Stimulated activated CD4-positive, alpha-beta T cell treated with anti-CD3 and anti-CD28 coated beads, TNF-alpha, amount 100 ng/mL, for 24 hours (primary cell): ENCODE results near the gene HEXIM1.

ENCODE experiments used
- DNase-seq, 3 experiments: peaks; one replicate each; pipeline ENCODE4 v3.0.0-alpha.2; 2020; ENCODE audit warnings: low read depth in 3 of 3

The HEXIM1 gene

DNA sequence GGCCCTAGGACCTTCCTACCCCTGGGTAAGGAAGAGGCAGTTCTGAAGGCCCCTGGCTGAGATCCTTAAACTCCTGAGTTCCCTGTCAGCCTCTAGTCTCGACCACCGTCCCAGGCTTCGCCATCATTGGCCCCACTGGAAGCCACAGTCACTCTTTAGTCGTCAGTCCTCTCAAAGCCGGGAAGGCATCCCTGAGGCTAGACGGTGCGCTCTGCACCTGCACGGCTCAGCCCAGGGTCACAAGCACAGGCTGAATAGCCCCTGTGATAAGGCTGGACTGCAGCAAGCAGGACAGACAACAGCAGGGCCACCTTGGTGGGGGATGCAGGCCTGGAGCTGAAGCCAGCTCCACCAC lies 3.3 kb upstream of the HEXIM1 start:
- DNase-seq = no peak

DNA sequence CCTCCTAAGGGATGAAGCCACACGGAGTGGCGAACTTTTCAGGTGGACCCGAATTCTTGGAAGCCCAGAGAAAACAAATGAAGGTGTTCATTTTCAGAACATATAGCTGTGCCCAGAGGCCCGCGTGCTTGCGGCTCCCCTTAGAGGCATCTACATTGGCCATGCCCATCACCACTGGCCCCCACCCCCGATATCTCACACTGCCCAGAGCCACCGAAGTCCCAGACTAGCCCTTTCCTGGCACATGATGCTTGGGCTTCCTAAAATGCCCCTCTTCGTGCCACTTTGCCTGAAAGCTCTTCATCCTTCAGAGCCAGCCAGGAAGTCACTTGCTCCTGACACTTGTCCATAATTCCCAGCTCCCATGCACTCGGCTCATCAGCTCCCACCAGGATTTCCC lies 2.1 kb upstream of the HEXIM1 start:
- no peak for DNase-seq

DNA sequence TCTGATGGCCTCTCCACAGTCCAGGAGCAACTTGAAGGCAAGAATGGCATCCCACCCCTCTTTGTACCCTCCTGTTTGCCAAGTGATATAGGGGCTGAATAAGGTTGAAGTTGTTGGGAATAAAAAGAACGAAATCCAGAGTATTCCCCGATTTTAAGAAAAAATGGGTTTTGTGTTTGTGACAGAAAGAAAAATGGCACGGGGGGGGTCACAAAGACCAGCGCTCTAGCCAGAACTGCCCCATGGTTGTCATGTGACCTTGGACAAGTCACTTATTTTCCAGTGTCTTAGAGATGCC lies 1.7 kb upstream of the HEXIM1 start:
- DNase-seq = no peak

DNA sequence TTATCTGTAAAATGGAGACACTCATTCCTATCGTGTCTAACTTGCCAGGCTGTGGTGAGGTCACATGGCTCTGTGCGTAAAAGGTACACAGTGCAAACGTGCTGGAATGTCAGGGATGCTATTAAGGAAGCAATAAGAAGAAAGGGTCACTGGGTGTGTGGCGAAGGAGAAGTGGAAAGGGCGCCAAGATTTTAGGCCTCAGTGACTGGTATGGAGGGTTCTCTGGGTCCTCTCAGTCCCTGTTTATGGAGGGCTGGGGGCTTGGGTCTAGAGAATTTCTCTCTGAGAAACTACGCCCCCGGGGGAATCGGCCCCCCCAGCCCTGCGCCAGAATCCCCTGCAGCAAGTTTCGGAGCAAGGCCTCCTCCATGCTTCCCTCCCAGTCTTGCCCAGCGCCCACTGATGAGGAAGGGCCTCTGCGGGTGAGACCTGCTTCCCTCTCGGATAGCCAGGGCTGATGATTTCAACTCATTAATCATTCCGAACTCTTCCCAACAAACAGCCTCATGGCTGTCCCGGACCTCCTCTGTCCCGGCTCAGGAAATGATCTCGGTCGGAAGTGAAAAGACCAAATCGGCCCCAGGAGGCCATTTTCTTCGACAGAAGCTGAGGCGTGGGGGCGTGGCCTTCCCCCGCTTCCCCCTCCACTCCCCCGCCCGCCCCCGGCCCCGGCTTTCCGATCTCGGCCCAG lies 1.2 kb upstream of the HEXIM1 start:
- no peak for DNase-seq

DNA sequence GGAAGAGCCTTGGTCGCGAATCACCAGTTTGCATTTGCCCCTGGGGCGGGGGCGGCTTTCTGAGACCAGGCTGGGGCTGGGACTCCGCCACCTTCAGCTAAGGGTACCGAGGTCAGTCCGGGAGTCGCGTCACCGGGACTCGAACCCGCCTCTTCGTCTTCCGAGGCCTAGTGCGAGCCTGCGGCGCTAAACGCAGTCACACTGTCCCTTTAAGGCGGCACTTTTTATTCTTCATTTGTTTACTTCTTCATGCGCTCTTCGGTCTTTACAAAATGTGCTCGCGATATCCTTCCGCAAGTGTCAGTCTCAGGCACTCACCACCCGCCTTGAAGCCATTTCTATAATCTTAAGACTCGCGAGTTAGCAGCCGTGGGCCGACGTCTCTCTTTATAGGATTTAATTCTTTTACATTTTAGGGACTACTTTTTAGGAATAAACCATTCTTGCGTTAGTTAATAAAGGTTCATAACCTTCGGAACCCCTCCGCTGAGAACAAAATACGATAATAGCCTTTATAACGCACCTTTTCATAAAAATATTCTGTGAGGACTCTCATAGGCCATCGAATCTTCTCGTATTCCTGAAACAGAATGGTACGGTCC lies 593 bp upstream of the HEXIM1 start:
- DNase-seq = peak; percentile 59 to 79 (median 65)

DNA sequence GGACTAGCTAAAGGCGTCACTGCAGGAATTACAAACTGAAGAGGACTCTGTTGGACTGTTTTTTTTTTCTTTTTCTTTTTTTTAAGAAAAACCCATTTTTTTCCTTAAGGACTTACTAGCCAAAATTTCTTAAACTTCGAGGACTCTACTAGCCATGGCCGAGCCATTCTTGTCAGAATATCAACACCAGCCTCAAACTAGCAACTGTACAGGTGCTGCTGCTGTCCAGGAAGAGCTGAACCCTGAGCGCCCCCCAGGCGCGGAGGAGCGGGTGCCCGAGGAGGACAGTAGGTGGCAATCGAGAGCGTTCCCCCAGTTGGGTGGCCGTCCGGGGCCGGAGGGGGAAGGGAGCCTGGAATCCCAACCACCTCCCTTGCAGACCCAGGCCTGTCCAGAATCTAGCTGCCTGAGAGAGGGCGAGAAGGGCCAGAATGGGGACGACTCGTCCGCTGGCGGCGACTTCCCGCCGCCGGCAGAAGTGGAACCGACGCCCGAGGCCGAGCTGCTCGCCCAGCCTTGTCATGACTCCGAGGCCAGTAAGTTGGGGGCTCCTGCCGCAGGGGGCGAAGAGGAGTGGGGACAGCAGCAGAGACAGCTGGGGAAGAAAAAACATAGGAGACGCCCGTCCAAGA lies 878 bp downstream of the HEXIM1 start:
- DNase-seq = peak in 2 of 3 experiments; percentile 55 to 72

DNA sequence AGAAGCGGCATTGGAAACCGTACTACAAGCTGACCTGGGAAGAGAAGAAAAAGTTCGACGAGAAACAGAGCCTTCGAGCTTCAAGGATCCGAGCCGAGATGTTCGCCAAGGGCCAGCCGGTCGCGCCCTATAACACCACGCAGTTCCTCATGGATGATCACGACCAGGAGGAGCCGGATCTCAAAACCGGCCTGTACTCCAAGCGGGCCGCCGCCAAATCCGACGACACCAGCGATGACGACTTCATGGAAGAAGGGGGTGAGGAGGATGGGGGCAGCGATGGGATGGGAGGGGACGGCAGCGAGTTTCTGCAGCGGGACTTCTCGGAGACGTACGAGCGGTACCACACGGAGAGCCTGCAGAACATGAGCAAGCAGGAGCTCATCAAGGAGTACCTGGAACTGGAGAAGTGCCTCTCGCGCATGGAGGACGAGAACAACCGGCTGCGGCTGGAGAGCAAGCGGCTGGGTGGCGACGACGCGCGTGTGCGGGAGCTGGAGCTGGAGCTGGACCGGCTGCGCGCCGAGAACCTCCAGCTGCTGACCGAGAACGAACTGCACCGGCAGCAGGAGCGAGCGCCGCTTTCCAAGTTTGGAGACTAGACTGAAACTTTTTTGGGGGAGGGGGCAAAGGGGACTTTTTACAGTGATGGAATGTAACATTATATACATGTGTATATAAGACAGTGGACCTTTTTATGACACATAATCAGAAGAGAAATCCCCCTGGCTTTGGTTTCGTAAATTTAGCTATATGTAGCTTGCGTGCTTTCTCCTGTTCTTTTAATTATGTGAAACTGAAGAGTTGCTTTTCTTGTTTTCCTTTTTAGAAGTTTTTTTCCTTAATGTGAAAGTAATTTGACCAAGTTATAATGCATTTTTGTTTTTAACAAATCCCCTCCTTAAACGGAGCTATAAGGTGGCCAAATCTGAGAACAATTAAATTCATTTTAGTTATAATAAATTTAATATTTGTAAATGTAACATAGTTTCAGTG lies 1.7 kb downstream of the HEXIM1 start:
- DNase-seq = peak in 2 of 3 experiments; percentile 25 to 44

DNA sequence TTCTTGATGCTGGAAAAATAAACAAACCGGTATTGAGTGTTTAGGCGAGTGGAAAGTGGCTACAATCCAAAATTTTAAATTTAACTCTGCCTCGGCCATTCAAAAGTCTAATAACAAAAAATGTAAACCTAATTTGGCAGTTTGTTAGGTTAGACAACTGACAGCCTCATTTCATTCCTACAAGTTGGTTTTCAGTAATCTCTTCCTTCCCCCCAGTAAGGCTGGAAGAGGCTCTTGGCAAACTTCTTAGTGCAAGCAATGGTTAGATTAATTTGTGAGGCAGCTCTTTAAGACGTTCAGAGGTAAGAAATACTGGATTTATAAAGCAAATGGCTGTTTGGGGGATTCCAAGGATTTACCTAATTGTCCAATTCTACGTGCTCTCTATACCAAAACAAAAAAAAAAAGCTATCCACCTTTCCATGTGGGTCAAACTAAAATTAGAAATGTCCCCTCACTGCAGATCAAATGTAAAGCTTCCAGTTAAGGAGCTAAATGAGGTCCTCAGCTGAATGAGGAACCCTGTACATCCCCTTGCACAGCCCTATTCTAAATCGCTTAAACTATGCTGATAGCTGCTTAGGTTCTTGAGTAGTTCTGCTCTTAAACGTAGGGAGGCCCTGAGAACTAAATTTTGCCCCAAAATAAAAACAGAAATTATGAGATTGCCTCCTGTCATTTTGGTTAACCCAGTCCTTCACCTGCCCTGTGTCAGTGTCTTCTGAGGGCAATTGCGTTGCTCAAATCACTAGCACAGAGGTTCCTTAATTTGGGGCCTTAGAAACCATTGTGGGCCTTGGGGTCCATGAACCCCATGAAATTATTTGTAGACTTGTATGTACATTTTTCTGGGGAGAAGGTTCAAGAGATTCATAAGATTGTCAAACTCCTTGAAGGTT lies 2.9 kb downstream of the HEXIM1 start:
- no peak for DNase-seq

DNA sequence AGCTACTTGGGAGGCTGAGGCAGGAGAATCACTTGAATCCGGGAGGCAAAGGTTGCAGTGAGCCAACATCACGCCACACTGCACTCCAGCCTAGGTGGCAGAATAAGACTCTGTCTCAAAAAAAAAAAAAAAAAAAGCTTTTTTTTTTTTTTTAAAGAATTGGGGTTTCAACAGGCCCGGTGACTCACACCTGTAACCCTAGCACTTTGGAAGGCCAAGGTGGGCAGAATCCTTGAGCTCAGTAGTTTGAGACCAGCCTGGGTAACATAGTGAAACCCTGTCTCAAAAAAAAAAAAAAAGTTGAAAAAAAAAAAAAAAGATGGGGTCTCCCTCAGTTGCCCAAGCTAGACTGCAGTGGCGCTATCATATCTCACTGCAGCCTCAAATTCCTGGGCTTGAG lies 6.8 kb downstream of the HEXIM1 start:
- no peak for DNase-seq

DNA sequence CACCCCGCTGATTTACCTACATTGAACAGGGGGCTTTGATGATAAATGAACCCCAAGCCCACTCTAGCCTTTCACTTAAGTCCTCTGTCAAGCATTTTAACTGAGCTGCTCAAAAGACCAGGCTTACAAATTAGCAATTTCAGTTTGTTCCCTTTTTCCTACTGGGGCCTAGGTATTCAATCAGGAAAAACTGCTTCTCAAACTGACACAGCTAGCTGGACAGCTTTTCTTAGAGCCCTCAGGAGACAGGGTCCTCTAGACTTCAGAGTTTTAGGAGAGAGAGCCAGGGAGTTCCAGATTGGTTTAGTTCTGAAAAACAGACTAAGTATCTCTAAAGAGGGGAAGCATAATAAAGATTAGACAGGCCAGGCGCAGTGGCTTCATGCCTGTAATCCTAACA lies 7.2 kb downstream of the HEXIM1 start:
- DNase-seq = no peak

DNA sequence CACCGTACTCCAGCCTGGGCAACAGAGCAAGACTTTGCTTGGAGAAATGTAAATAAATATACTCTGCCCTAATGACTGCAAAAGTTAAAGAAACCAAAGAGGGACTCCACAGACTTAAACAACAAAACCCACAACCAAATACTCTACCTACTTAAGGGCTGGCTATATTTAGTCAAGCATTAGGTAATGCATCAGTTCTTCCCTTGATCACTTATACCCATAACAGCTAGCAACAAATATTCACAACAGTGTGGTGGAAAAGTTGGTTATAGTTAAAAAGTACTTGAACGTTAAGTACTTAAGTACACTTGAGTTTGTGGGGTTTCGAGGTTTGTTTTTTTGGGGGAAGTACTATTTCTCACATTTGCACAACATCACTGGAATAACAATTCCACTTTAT lies 8.0 kb downstream of the HEXIM1 start:
- no peak for DNase-seq

DNA sequence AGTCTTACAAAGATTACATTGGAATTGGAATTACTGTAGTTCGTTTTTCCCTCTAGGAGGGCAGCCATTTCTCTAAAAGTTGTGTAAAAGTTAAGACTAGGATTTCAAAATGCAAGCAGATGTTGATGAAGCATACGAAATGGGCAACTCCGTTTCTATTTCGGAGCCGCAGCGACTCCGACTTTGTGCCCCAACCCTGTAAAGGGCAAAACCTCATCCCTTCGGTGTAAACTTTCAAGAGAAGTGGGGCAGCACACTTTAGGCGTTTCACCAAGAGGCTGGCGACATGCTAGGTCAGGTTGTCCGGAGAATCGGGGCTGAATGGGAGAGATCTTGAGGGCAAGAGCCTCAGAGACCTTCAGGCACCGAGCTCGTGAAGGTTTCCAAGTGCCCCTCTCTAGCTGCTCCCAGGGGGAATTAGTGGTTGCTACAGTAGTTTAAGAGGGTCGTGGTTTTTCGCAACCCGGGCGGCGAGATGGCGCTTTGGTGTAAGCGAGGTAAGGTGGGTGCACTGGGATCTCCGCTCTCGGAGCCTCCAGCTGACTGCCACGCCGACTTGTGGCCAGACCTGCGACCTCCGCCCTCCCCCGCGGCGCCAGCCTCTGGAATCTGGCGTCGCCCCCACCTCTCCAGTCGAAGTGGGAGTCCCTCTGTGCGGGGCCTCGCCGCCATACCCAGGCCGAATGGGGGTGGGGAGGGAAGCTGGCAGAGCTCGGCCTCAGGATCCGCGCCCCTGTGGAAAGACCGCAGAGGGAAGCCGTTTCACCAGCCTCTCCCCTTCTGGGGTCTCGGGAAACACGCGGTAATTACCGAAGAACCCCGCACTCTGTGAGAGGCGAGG lies 12.4 kb downstream of the HEXIM1 start:
- peak in 2 of 3 experiments; percentile 44 to 45 for DNase-seq

DNA sequence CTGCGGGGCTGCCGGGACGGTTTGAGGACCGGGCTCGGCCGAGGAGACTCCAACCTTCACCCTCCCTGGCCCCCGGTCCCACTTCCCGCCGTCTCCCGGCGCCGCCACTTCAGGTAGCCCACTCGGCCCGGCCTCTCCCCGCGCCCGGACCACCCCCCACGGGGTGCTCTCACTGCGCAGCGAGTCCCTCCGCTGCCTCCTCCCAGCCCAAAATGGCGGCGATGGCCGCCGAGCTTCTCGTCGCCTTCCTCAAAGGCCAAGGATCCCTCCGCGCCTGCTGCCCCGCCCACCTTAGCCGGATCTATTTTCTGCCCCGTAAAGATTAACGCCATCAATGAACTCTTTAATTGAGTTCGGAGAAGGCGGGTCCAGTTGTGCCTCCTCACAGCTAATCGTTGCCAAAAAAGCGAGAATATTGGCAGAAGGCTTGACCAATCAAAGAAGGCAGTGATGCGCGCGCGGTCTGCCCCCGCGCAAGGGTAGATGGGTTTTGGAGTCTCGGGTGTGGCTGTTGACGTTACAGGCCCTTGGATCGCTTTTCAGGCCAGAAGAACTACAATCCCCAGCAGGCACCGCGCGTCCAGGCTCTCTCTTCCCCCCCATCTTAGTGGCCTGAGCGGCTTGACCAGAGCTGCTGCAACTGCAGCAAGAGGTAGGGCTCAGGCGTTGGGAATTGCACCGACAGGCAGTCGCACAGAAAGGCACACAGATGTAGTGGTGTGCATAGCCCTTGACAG lies 13.2 kb downstream of the HEXIM1 start, which contains the start of gene HEXIM2:
Gene HEXIM2 (plus strand): TSS at position 588 of the 737 bp plus-strand sequence. CDS start 919 bp downstream, outside the sequence.
- peak; percentile 94 to 99 (median 98) for DNase-seq

DNA sequence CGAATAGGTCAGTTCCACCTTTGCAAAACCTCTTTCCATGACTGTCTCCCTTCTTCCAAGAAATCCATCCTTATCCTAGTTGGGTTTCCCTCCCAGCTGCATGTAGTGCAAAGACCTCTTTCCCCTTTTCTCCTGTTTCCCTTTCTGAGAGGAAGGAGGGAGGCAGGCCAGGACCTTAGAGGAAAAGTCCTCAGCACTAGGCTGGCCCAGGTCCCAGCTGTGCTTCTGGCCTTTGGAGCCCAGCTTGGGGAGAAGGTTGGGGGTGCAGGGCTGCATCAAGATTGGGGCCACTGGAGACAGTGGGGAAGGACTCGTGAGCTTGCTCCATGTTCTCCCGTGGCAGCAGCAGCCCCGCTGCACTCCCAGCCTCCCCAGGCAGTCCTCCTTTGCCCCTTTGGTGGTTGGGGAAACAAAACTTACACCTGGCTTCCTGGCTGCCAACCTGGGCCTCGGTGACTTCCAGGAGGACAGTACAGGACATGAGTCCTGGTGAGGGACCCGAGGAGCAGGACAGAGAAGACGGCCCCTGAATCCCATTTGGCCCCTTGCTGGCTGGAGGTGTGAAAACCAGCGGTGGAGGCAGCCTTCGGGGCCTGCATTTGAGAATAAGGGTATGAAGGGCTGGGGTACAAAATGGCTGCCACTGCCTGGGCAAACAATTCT lies 13.9 kb downstream of the HEXIM1 start:
- no peak for DNase-seq

DNA sequence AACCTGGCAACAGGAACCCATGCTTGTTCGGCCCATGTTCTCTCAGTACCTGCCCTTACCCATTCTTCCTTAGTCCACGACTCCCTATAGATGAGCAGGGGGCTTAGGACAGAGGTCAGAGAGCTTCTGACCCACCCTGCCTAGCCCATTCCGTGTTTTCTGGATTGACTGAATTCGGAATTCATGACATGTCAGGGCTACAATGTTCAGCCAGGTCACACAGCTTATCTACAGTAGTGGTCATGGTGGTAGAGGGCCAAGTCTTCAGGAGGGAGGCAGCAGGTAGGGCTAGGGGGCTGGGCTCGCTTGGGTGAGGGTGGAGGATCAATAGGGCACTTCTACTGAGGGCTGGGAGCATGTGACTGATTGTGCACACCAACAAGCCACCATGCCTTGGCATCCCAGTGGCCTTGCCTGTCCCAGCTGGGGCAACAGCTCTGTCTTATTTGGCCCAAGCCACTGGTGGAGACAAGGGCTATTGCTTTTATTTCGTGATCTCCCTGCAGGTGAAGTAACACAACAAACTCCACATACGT lies 16.5 kb downstream of the HEXIM1 start:
- no peak for DNase-seq

DNA sequence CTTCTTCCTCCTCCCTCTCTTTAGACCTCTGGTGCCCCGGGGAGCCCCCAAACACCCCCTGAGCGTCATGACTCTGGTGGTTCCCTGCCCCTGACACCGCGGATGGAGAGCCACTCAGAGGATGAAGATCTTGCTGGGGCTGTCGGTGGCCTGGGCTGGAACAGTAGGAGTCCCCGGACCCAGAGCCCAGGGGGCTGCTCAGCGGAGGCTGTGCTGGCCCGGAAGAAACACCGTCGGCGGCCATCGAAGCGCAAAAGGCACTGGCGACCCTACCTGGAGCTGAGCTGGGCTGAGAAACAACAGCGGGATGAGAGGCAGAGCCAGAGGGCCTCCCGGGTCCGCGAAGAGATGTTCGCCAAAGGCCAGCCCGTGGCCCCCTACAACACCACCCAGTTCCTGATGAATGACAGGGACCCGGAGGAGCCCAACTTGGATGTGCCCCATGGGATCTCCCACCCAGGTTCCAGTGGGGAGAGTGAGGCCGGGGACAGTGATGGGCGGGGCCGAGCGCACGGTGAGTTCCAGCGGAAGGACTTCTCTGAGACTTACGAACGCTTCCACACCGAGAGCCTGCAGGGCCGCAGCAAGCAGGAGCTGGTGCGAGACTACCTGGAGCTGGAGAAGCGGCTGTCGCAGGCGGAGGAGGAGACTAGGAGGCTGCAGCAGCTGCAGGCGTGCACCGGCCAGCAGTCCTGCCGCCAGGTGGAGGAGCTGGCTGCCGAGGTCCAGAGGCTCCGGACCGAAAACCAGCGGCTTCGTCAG lies 20.9 kb downstream of the HEXIM1 start:
- no peak for DNase-seq

DNA sequence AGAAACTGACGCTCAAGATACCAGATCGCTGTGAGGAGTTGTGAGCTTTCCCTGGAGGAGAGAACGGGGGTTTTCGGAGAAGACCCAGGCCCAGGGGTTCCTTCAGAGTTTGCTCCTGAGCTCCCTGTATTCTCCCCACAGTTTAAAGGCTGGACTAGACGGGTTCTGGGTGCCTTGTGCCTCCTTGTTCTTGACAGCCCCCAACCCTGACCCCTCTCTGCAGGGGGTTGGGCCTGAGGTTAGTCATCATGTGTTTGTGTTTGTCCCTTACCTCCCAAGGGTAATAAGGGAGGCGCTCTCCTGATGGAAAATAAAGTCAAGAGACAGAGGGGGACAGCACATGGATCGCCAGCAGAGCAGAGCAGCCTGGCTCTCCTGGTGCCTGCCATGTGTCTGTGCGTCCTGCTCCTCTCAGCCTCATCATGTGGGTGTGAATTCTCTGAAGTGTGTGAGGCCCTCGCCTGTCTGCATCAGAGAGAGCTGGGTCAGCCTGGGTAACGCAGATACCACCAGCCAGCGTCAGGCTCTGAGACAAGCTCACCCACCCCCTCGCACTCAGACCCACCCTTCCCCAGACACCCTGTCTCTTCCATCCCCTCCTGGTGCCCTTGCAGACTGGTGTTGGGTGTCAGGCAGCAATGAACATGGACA lies 22.1 kb downstream of the HEXIM1 start:
- DNase-seq = no peak
